K562 (cell line): ENCODE measurements around the gene ITPRIPL2. TPM values are rescaled to one million over a fixed set of nuclear protein-coding genes. Genes with fewer than 3 reads are reported as not detected.

ENCODE experiments used
- ATAC-seq: fragments of 200-7000 bp; cut with Tn5 transposase; 3 replicates; pipeline ENCODE4 v1.9.1; 2020; ENCODE audit warnings: moderate library complexity
- BruUV-seq: library from RNA; stranded (reverse); fragments of 400-500 nt; replicated peaks from 2 replicates; lab custom pipeline; 2021; lab: Mats Ljungman, UMichigan
- CTCF ChIA-PET: fragments of 300-600 bp; formaldehyde crosslinking; extraction: SDS; loops from one replicate; lab custom pipeline; 2021; ENCODE audit warnings: low intra/inter-chr PET ratio; lab: Yijun Ruan, JAX
- POLR2A ChIA-PET: fragments of 300-600, 350-650 bp; sonication (Branson Sonifier 250); formaldehyde crosslinking; extraction: SDS; loops from one replicate; lab custom pipeline; 2021; ENCODE audit warnings: antibody characterized with exemption, inconsistent platforms; lab: Yijun Ruan, JAX
- DNase-seq, 4 experiments: peaks; one replicate each; pipeline versions ENCODE4 v3.0.0 to v3.0.0-alpha.2; 2011 to 2018; ENCODE audit warnings: low spot score in 3 of 4, mixed read lengths in 3 of 4; ENCODE audit errors: extremely low read depth in 1 of 4
- FAIRE-seq: peaks from 2 replicates; lab custom pipeline; 2011; peaks lifted over from hg19 to GRCh38; lab: Jason Lieb, UNC
- H2AFZ ChIP-seq: 2 replicates; pipeline ENCODE4 v1.6.0; 2011; ENCODE audit warnings: low read depth, low read length, control low read depth, inconsistent platforms
- H3K27ac ChIP-seq: fragments of 200-600 bp; 3 replicates; pipeline ENCODE4 v1.8.0; 2011; ENCODE audit warnings: low read depth, mild to moderate bottlenecking, control low read depth, inconsistent platforms, low read length, moderate library complexity, mixed read lengths; ENCODE audit errors: extremely low read depth
- H3K27me3 ChIP-seq, 2 experiments: fragments of 300-600 bp in 1 of 2; 2 replicates in 1 of 2; 3 replicates in 1 of 2; pipeline versions ENCODE4 v1.6.0 to v1.8.0; 2011; ENCODE audit warnings: inconsistent platforms in 2 of 2, low read length in 2 of 2, mild to moderate bottlenecking in 1 of 2, mixed read lengths in 1 of 2, moderate library complexity in 1 of 2; ENCODE audit not compliant: control insufficient read depth in 2 of 2, insufficient read depth in 2 of 2
- H3K36me3 ChIP-seq: fragments of 300-600 bp; 3 replicates; pipeline ENCODE4 v1.8.0; 2011; ENCODE audit warnings: mild to moderate bottlenecking, low read length, inconsistent platforms; ENCODE audit not compliant: control insufficient read depth, insufficient read depth
- H3K4me1 ChIP-seq, 2 experiments: fragments of 200-600 bp in 1 of 2; replicated peaks in 1 of 2; 2 replicates in 1 of 2; 3 replicates in 1 of 2; pipeline versions ENCODE4 v1.5.1 to v1.8.0; 2011; ENCODE audit warnings: inconsistent platforms in 2 of 2, low read length in 2 of 2, mild to moderate bottlenecking in 1 of 2, mixed read lengths in 1 of 2, moderate library complexity in 1 of 2; ENCODE audit not compliant: control insufficient read depth in 2 of 2, insufficient read depth in 2 of 2
- H3K4me2 ChIP-seq: 2 replicates; pipeline ENCODE4 v1.6.1; 2011; ENCODE audit warnings: low read length, control low read depth, inconsistent platforms, mixed read lengths; ENCODE audit not compliant: insufficient read depth
- H3K4me3 ChIP-seq: fragments of 200-600 bp; sonication (generic), shearing (Covaris generic); 2 replicates; pipeline ENCODE4 v1.5.1; 2016; ENCODE audit warnings: control low read depth, inconsistent platforms
- H3K79me2 ChIP-seq: fragments of 200-600 bp; 3 replicates; pipeline ENCODE4 v1.8.0; 2011; ENCODE audit warnings: low read length, inconsistent platforms; ENCODE audit not compliant: control insufficient read depth, insufficient read depth
- H3K9ac ChIP-seq, 2 experiments: 2 replicates each; pipeline versions ENCODE4 v1.6.0 to v1.6.1; 2011; ENCODE audit warnings: low read depth in 2 of 2, low read length in 2 of 2, control low read depth in 1 of 2, inconsistent platforms in 1 of 2, mild to moderate bottlenecking in 1 of 2, mixed read lengths in 1 of 2; ENCODE audit not compliant: insufficient read depth in 1 of 2
- H3K9me1 ChIP-seq: one replicate; pipeline ENCODE4 v1.6.0; 2011; ENCODE audit warnings: inconsistent platforms, mild to moderate bottlenecking, low read length, moderate library complexity; ENCODE audit not compliant: control insufficient read depth, insufficient read depth
- H3K9me3 ChIP-seq: replicated peaks from 2 replicates; pipeline ENCODE4 v1.5.1; 2011; ENCODE audit warnings: low read depth, low read length, inconsistent platforms; ENCODE audit not compliant: control insufficient read depth, insufficient read depth
- H4K20me1 ChIP-seq: replicated peaks from 2 replicates; pipeline ENCODE4 v1.6.1; 2011; ENCODE audit warnings: low read length, inconsistent platforms, mixed read lengths; ENCODE audit not compliant: control insufficient read depth, insufficient read depth
- ATF6 ChIP-seq: sonication (generic); formaldehyde crosslinking; IDR thresholded peaks from 2 replicates; pipeline ENCODE4 v1.4.0; 2020; ENCODE audit warnings: mild to moderate bottlenecking, missing genetic modification reagents
- CBX1 ChIP-seq: sonication (generic); IDR thresholded peaks from 2 replicates; pipeline ENCODE4 v1.6.1; 2016; ENCODE audit warnings: antibody characterized with exemption, low read depth, mild to moderate bottlenecking
- GMEB1 ChIP-seq: fragments of 250-450 bp; sonication (Bioruptor Pico); IDR thresholded peaks from 2 replicates; pipeline ENCODE4 v1.4.0; 2020; ENCODE audit warnings: mild to moderate bottlenecking
- HDAC2 ChIP-seq: fragments of 450-650 bp; IDR thresholded peaks from 2 replicates; pipeline ENCODE4 v1.6.1; 2016; ENCODE audit warnings: mild to moderate bottlenecking
- HMGN3 ChIP-seq: IDR thresholded peaks from 2 replicates; pipeline ENCODE4 v1.6.1; 2011; ENCODE audit warnings: borderline replicate concordance, low read depth, mild to moderate bottlenecking, mixed read lengths, low read length; ENCODE audit not compliant: insufficient read length; ENCODE audit errors: extremely low read depth
- POLR2B ChIP-seq: fragments of 450-650 bp; IDR thresholded peaks from 2 replicates; pipeline ENCODE4 v1.6.1; 2018; ENCODE audit warnings: low read depth; ENCODE audit not compliant: partially characterized antibody
- ZBTB9 ChIP-seq: fragments of 450-650 bp; formaldehyde crosslinking; IDR thresholded peaks from 2 replicates; pipeline ENCODE4 v1.4.0; 2020; ENCODE audit warnings: mild to moderate bottlenecking, moderate library complexity
- ZFPM2 ChIP-seq: fragments of 250-450 bp; sonication (Bioruptor Pico); IDR thresholded peaks from 2 replicates; pipeline ENCODE4 v1.5.1; 2022; ENCODE audit warnings: mild to moderate bottlenecking
- ZKSCAN3 ChIP-seq: fragments of 250-450 bp; sonication (Bioruptor Pico); IDR thresholded peaks from 2 replicates; pipeline ENCODE4 v1.4.0; 2020
- ZNF449 ChIP-seq: fragments of 250-450 bp; sonication (Bioruptor Pico); IDR thresholded peaks from 2 replicates; pipeline ENCODE4 v1.8.0; 2022; ENCODE audit warnings: moderate library complexity, mild to moderate bottlenecking, inconsistent platforms
- ZNF586 ChIP-seq: fragments of 450-650 bp; formaldehyde crosslinking; conservative IDR thresholded peaks from 2 replicates; pipeline ENCODE4 v1.4.0; 2020; ENCODE audit warnings: mild to moderate bottlenecking, moderate library complexity
- ZNF699 ChIP-seq: fragments of 250-450 bp; sonication (Bioruptor Pico); IDR thresholded peaks from 2 replicates; pipeline ENCODE4 v1.8.0; 2021; ENCODE audit warnings: mild to moderate bottlenecking, moderate library complexity; ENCODE audit not compliant: insufficient replicate concordance
- WGBS: fragments of 100-300 bp; shearing (Covaris generic); methylation state at CpG from one replicate; pipeline ENCODE4 v1.1.6; 2016; ENCODE audit warnings: low coverage, mixed read lengths; ENCODE audit not compliant: insufficient coverage; ENCODE audit errors: missing lambda C conversion rate; 5-methylcytosine and 5-hydroxymethylcytosine counted together
- in situ Hi-C: fragments of 300-500 bp; cut with MboI; formaldehyde crosslinking; loops from 4 replicates; pipeline ENCODE4 v1.15.0; 2018; ENCODE audit warnings: inconsistent platforms, mixed read lengths
- intact Hi-C: fragments of 100-400 bp; cut with micrococcal nuclease; formaldehyde crosslinking; loops from 2 replicates; pipeline ENCODE4 v1.14.2; 2022
- polyA plus RNA-seq, 8 experiments: library from polyadenylated mRNA; depleted of rRNA in 4 of 8; stranded (reverse) in 5 of 8; unstranded in 3 of 8; fragments of >200 nt; fragmentation: Nextera tagmentation in 2 of 8; fragmentation: Illumina TruSeq in 1 of 8; extraction: Ambion mirVana in 2 of 8; extraction: Trizol in 1 of 8; gene quantifications; 2 replicates each; pipeline versions ENCODE4 v1.2.1 to v1.2.3, GENCODE V29; 2011 to 2014; ENCODE audit warnings: inconsistent platforms in 1 of 8, missing spikeins in 1 of 8
- total RNA-seq, 7 experiments: library from RNA; depleted of rRNA in 6 of 7; stranded (reverse); fragments of >200 nt in 6 of 7; fragmentation: Illumina TruSeq in 2 of 7; extraction: Trizol in 2 of 7; gene quantifications; 2 replicates each; pipeline versions ENCODE4 v1.2.1 to v1.2.3, GENCODE V29; 2011 to 2021; ENCODE audit warnings: low replicate concordance in 1 of 7
- TF ChIP-seq, protein P1 (sequence below): sonication (generic); formaldehyde crosslinking; IDR thresholded peaks from 2 replicates; pipeline ENCODE4 v1.8.1; 2023; ENCODE audit warnings: mild to moderate bottlenecking, missing genetic modification reagents

The ITPRIPL2 gene
- total and polyA plus RNA-seq, 9 of the 15 experiments (the other 6 are each of a cell fraction or from before 2014, with no cell fraction given): 0.04 to 2.2 (median 0.58) TPM

- intact Hi-C loops: loop anchor here (2.0 kb wide), 1 partner anchor 91 kb away; the partner anchor contains the start of gene TMC7
- POLR2A ChIA-PET: interaction anchor here (1.2 kb wide), 1 partner anchor 11 kb away, joined by 4 read pairs; no protein-coding TSS in a partner anchor
- TF ChIP-seq HDAC2: no peak
- no peak for TF ChIP-seq CBX1
- no peak for TF ChIP-seq ATF6 (CRISPR knock-in tag)
- no peak for TF ChIP-seq ZKSCAN3 (CRISPR knock-in tag)
- TF ChIP-seq ZFPM2 (CRISPR knock-in tag): no peak
- TF ChIP-seq HMGN3: no peak
- no peak for TF ChIP-seq ZNF699 (CRISPR knock-in tag)
- no peak for TF ChIP-seq POLR2B
- TF ChIP-seq ZNF449 (CRISPR knock-in tag): no peak
- no peak for TF ChIP-seq GMEB1 (CRISPR knock-in tag)
- TF ChIP-seq, protein P1, sequence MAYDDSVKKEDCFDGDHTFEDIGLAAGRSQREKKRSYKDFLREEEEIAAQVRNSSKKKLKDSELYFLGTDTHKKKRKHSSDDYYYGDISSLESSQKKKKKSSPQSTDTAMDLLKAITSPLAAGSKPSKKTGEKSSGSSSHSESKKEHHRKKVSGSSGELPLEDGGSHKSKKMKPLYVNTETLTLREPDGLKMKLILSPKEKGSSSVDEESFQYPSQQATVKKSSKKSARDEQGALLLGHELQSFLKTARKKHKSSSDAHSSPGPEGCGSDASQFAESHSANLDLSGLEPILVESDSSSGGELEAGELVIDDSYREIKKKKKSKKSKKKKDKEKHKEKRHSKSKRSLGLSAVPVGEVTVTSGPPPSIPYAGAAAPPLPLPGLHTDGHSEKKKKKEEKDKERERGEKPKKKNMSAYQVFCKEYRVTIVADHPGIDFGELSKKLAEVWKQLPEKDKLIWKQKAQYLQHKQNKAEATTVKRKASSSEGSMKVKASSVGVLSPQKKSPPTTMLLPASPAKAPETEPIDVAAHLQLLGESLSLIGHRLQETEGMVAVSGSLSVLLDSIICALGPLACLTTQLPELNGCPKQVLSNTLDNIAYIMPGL (CRISPR knock-in tag): no peak
- no peak for TF ChIP-seq ZBTB9
- TF ChIP-seq ZNF586 (CRISPR knock-in tag): no peak
These were observed 40.4 kb upstream of the ITPRIPL2 start for GRCh38 chr16:19073344-19073743.

More at GRCh38 chr16:19073344-19073743, 40.4 kb upstream of the ITPRIPL2 start:
- no peaks in the 10 kb centered on the region for H4K20me1 ChIP-seq
- peaks cover 32% of the 10 kb centered on the region; the same call in 2 of the 3 replicates for H3K36me3 ChIP-seq
- no peak overlapping the region for H3K27ac ChIP-seq
- no peak for FAIRE-seq
- CTCF ChIA-PET: interaction anchor here (1.0 kb wide), 1 partner anchor 94 kb away, joined by 3 read pairs; no protein-coding TSS in a partner anchor
- H3K9me3 ChIP-seq: no peaks in the 10 kb centered on the region
- no peaks in the 10 kb centered on the region for H3K9me1 ChIP-seq
- no TSS peak for BruUV-seq
- in situ Hi-C loops: loop anchor here (5.0 kb wide), 1 partner anchor 91 kb away; the partner anchor contains the start of gene TMC7
- H3K27me3 ChIP-seq: no peaks in the 10 kb centered on the region
- no peak overlapping the region for H3K4me3 ChIP-seq
- no peak overlapping the region for H3K9ac ChIP-seq
- WGBS: 93% methylated on average over 3 of the region's 3 CpGs
- ATAC-seq: no peak
- no peak overlapping the region for H2AFZ ChIP-seq
- H3K79me2 ChIP-seq: peaks cover 2% of the 10 kb centered on the region; the same call in 1 of the 3 replicates
- no peak for DNase-seq
- H3K4me2 ChIP-seq: no peak overlapping the region
- peaks cover 0 to under 1% of the 10 kb centered on the region in 2 experiments; a peak in 1 of 5 replicates for H3K4me1 ChIP-seq
